Body of pancreas (tissue), 4 donors: Measurements from ENCODE around the gene RPL23.

Experiments used
- POLR2A ChIP-seq, 3 donors: fragments of 450-650 bp; IDR thresholded peaks; one replicate each; pipeline ENCODE4 v1.6.1; 2016; ENCODE audit warnings: antibody characterized with exemption in 3 of 3, mild to moderate bottlenecking in 2 of 3
- TF ChIP-seq, protein P1 (sequence below), 7 experiments: fragments of 450-650 bp in 4 of 7; fragments of 200-600 bp in 3 of 7; sonication (generic) in 3 of 7; IDR thresholded peaks; one replicate each; pipeline ENCODE4 v1.5.1; 2016 to 2019; ENCODE audit warnings: antibody characterized with exemption in 7 of 7

- TF ChIP-seq, protein P1, sequence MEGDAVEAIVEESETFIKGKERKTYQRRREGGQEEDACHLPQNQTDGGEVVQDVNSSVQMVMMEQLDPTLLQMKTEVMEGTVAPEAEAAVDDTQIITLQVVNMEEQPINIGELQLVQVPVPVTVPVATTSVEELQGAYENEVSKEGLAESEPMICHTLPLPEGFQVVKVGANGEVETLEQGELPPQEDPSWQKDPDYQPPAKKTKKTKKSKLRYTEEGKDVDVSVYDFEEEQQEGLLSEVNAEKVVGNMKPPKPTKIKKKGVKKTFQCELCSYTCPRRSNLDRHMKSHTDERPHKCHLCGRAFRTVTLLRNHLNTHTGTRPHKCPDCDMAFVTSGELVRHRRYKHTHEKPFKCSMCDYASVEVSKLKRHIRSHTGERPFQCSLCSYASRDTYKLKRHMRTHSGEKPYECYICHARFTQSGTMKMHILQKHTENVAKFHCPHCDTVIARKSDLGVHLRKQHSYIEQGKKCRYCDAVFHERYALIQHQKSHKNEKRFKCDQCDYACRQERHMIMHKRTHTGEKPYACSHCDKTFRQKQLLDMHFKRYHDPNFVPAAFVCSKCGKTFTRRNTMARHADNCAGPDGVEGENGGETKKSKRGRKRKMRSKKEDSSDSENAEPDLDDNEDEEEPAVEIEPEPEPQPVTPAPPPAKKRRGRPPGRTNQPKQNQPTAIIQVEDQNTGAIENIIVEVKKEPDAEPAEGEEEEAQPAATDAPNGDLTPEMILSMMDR (IDR thresholded peaks at IDR 0.05): no peak
- no peak for TF ChIP-seq POLR2A (IDR thresholded peaks at IDR 0.05)
Observed at GRCh38 chr17:38892083-38892482, 38.6 kb upstream of the RPL23 start.
